Right atrium auricular region (tissue), 2 donors: ENCODE results near the gene AXIN1. TPM values are rescaled to one million over a fixed set of nuclear protein-coding genes. Genes with fewer than 3 reads are reported as not detected.
"Not testable (repeated sequence)": the region's sequence is repeated elsewhere in the genome, so short reads cannot be mapped to it uniquely, and the experiment has no call there.

Source experiments
- DNase-seq: peaks from one replicate; pipeline ENCODE4 v3.0.0-alpha.2; 2019; ENCODE audit warnings: low spot score
- H3K27ac ChIP-seq, 2 donors: fragments of 200-600 bp; sonication (generic); 1 replicate in 1 of 2; 2 replicates in 1 of 2; pipeline ENCODE4 v1.5.1; 2016 to 2019
- H3K27me3 ChIP-seq, 2 donors: fragments of 200-600 bp; sonication (generic); one replicate each; pipeline versions ENCODE4 v1.5.1 to v1.6.0; 2017 to 2019
- H3K36me3 ChIP-seq: fragments of 200-600 bp; sonication (generic); one replicate; pipeline ENCODE4 v1.5.1; 2016
- H3K4me1 ChIP-seq, 2 donors: fragments of 200-600 bp; sonication (generic); one replicate each; pipeline versions ENCODE4 v1.5.1 to v1.6.0; 2017 to 2019
- H3K4me3 ChIP-seq, 2 donors: fragments of 200-600 bp; sonication (generic); 1 replicate in 1 of 2; 2 replicates in 1 of 2; pipeline ENCODE4 v1.5.1; 2017 to 2019; ENCODE audit warnings: mild to moderate bottlenecking in 1 of 2, moderate library complexity in 1 of 2
- H3K9me3 ChIP-seq, 2 donors: fragments of 200-600 bp; sonication (generic); one replicate each; pipeline ENCODE4 v1.5.1; 2019
- total RNA-seq, 2 donors: library from RNA; depleted of rRNA; stranded (reverse); fragments of >200 nt; gene quantifications; one replicate each; pipeline ENCODE4 v1.1.0, GENCODE V29; 2016
- TF ChIP-seq, protein P1 (sequence below), 2 donors: fragments of 200-600 bp; sonication (generic); IDR thresholded peaks; one replicate each; pipeline ENCODE4 v1.5.1; 2019; ENCODE audit warnings: antibody characterized with exemption in 2 of 2

Gene AXIN1
- total RNA-seq, 2 donors from 2014 or later, result 12.9 to 19.4 TPM

- DNase-seq, result no peak
- no peak overlapping the region for H3K27ac ChIP-seq
- H3K4me1 ChIP-seq, result peaks cover 0 to 22% of the 10 kb centered on the region in 2 donors
These were observed 1.9 kb upstream of the AXIN1 start for GRCh38 chr16:354291-354881.

DNA sequence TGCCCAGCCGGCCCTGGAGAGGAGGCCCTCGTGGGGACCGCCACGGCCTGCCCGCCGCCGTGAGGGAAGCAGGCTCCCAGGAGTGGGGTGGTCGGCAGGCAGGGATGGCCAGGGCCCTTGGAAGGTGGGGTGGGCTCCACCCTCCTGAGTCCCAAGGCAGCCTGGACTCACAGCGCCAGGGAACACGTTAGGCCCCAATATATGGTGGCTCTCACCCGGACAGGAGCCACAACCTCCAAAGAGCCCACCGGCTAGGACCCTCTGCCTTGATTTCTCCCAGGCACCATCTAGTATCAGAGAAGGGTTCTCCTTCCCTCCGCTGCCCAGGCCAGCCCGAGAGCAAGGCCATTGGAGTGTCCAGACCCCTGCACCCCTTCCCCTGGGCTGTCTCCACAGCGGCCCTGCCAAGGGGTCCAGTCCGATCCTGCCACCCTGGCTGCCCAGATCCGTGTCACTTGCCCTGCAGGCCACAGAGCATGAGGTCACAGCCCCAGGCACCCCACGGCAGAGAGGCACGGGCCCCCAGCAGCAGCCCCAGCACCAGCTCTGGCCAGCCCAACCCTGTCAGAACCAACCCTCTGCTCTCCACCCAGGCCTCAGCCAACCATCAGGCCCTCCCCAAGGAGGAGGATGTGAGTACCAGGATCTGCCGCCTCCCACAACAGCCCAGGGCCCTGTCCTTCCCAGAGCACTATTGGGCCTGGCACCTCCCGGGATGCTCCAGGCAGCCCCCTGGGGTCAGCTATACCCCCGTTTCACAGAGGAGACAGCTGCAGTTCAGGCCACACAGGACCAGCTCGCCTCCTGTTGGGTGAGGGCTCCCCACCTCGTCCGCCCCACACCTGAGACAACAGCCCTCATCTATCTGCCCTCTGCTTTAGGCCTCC is 1.1 kb upstream of the AXIN1 start:
- Histone ChIP-seq H3K27me3 (no peaks in the 10 kb centered on the region), H3K27ac (peak overlapping the region; percentile 41 to 57), H3K4me1 (peaks cover 0 to 22% of the 10 kb centered on the region in 2 donors), H3K4me3 (peak overlapping the region; percentile 50 to 79), H3K9me3 (no peaks in the 10 kb centered on the region), H3K36me3 (no peaks in the 10 kb centered on the region)
- TF ChIP-seq, protein P1, sequence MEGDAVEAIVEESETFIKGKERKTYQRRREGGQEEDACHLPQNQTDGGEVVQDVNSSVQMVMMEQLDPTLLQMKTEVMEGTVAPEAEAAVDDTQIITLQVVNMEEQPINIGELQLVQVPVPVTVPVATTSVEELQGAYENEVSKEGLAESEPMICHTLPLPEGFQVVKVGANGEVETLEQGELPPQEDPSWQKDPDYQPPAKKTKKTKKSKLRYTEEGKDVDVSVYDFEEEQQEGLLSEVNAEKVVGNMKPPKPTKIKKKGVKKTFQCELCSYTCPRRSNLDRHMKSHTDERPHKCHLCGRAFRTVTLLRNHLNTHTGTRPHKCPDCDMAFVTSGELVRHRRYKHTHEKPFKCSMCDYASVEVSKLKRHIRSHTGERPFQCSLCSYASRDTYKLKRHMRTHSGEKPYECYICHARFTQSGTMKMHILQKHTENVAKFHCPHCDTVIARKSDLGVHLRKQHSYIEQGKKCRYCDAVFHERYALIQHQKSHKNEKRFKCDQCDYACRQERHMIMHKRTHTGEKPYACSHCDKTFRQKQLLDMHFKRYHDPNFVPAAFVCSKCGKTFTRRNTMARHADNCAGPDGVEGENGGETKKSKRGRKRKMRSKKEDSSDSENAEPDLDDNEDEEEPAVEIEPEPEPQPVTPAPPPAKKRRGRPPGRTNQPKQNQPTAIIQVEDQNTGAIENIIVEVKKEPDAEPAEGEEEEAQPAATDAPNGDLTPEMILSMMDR (IDR thresholded peaks at IDR 0.05), result no peak
- no peak for DNase-seq

More at GRCh38 chr16:354291-354881, 1.9 kb upstream of the AXIN1 start:
- Histone ChIP-seq H3K4me3 (no peak overlapping the region), H3K36me3 (no peaks in the 10 kb centered on the region), H3K9me3 (no peaks in the 10 kb centered on the region), H3K27me3 (no peaks in the 10 kb centered on the region)
- TF ChIP-seq, protein P1 (IDR thresholded peaks at IDR 0.05), result no peak

GRCh38 chr16:351804-352520 is 561 bp downstream of the AXIN1 start:
- H3K27me3 ChIP-seq, result no peaks in the 10 kb centered on the region
- H3K36me3 ChIP-seq, result no peaks in the 10 kb centered on the region
- H3K4me3 ChIP-seq, result peak overlapping the region; percentile 50 to 79
- no peaks in the 10 kb centered on the region for H3K9me3 ChIP-seq
- TF ChIP-seq, protein P1 (IDR thresholded peaks at IDR 0.05), result no peak
- H3K27ac ChIP-seq, result peak overlapping the region; percentile 34 to 70
- DNase-seq, result no peak
- H3K4me1 ChIP-seq, result peaks cover 0 to 22% of the 10 kb centered on the region in 2 donors

DNA sequence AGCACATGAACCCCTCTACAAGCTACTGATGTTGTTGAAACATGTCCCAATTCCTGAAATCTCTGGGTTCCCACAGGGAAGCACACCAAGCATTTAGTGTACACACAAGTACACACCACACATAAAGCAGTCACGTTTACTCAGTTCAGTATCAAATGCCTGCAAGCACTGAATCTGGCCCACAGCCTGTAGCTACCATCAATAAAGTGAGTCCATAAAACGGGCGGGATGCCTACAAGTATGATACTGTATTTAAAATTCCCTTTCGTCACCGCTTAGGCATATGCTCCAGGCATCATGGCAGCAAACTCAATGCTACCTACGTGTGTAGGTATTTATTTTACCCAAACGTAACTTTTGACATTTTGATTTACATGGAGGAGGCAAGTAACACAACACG is 2.3 kb downstream of the AXIN1 start:
- no peak for DNase-seq
- TF ChIP-seq, protein P1 (IDR thresholded peaks at IDR 0.05), result no peak
- Histone ChIP-seq H3K9me3 (no peaks in the 10 kb centered on the region), H3K36me3 (peaks cover 12% of the 10 kb centered on the region), H3K4me3 (no peak overlapping the region), H3K27me3 (no peaks in the 10 kb centered on the region), H3K27ac (no peak overlapping the region), H3K4me1 (peaks cover 0 to 22% of the 10 kb centered on the region in 2 donors)

GRCh38 chr16:349211-349610 is 3.3 kb downstream of the AXIN1 start:
- Histone ChIP-seq H3K4me1 (peaks cover 0 to 22% of the 10 kb centered on the region in 2 donors), H3K27me3 (no peaks in the 10 kb centered on the region), H3K27ac (no peak overlapping the region), H3K4me3 (no peak overlapping the region), H3K36me3 (peaks cover 21% of the 10 kb centered on the region), H3K9me3 (no peaks in the 10 kb centered on the region)
- no peak for DNase-seq
- TF ChIP-seq, protein P1 (IDR thresholded peaks at IDR 0.05), result no peak

DNA sequence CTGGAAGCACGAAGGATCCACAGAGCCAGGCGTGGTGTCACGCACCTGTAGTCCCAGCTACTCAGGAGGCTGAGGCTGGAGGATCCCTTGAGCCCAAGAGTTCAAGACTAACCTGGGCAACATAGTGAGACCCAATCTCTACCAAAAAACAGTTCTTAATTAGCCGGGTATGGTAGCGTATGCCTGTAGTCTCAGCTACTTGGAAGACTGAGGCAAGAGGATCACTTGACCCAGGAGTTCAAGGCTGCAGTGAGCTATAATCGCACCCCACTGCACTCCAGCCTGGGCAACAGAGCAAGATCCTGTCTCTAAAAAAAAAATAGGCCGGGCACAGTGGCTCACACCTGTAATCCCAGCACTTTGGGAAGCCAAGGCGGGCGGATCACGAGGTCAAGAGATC is 4.0 kb downstream of the AXIN1 start:
- Histone ChIP-seq H3K36me3 (peaks cover 21% of the 10 kb centered on the region), H3K4me1 (peaks cover 0 to 20% of the 10 kb centered on the region in 2 donors)
- not testable (repeated sequence) for H3K9me3 ChIP-seq, DNase-seq, H3K27me3 ChIP-seq, H3K27ac ChIP-seq, H3K4me3 ChIP-seq
